ENCODE data around the gene NCF4. TPM values are rescaled to one million over a fixed set of nuclear protein-coding genes. Genes with fewer than 3 reads are reported as not detected.

NCF4 gene
- total RNA-seq, 1 donor from 2014 or later, result 6.8 TPM

DNA sequence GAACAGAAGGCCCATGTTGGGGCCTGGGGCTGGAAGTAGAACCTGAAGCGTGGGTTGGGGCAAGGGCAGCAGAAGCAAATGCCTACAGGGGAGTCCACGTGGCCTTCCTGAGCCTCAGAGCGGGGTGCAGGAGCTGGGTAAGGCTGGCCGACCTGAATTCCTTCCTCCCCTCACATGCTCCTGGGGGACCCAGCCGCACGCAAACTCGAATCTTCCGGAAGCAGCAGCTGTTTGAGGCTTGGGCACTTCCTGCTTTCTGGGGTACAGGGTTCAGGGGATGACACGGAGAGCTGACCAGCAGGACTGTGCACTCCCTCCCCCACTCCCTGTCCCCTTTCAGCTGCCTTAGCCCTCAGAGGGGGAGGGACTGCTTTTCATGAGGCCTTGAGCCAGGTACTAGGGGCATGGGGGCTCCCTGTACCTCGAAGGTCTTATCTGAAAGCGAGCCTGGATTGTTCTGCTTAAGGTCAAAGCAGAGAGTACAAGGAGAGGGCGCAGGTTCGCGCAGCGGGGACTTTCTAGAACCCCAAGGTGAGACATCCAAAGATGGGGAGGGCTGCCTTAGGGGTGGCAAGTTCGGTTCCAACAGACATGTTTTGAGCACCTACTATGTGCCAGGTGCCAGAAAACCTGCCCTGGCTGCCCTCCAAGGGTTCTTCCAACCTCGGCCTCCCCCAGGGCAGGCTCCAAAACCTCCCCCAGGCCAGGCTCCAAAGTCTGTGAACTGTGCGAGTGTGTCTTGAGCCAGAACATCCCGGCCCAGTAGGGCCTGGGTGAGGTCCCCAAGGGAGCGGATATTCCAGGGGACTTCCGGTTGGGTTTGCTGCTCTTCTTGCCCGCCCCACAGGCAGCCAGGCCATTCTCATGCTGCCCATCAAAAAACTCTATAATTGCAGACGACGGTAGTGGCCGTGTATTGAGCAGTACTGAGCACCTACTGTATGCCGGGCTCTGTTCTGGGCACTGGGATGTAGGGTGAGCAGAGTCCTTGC, 1.7 kb downstream of the NCF4 start:
- intact Hi-C loops (cut with micrococcal nuclease), result no loop called here
- peak; percentile 67 for ATAC-seq
- DNase-seq, result peak; percentile 51

DNA sequence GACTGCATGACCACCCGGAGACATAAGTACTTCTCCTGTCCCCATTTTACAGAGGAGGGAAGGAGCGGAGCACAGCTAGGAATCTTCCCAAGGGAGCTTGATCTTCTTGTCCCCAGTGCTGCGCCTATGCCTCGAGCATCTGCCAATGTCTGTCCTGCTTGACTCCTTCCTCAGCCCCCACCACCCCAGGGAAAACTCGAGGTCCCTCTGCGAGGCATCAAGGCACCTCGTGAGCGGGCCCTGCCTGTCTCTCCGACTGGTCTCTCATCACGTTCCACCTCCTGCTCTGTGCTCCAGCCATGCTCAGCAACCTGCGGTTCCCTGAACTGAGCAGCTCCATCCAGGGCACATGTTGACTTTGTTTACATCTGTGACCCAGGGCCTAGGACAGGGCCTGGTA, 2.5 kb downstream of the NCF4 start:
- intact Hi-C loops (cut with micrococcal nuclease), result no loop called here
- ATAC-seq (no peak), DNase-seq (no peak)

GRCh38 chr22:36863979-36864378, 3.2 kb downstream of the NCF4 start:
- ATAC-seq, result no peak
- intact Hi-C loops (cut with micrococcal nuclease), result no loop called here

GRCh38 chr22:36864454-36865215, 3.8 kb downstream of the NCF4 start:
- ATAC-seq (no peak), DNase-seq (no peak)
- intact Hi-C loops (cut with micrococcal nuclease), result no loop called here

More at GRCh38 chr22:36863979-36864378, 3.2 kb downstream of the NCF4 start:
- no peak for DNase-seq

- ATAC-seq (no peak), DNase-seq (no peak)
- intact Hi-C loops (cut with micrococcal nuclease), result no loop called here
Observed at GRCh38 chr22:36865346-36865745, 4.5 kb downstream of the NCF4 start.

- no peak for DNase-seq
- intact Hi-C loops (cut with micrococcal nuclease), result no loop called here
- ATAC-seq, result no peak
Observed at GRCh38 chr22:36867695-36868094, 6.9 kb downstream of the NCF4 start.

- DNase-seq, result no peak
- ATAC-seq, result no peak
- intact Hi-C loops (cut with micrococcal nuclease), result no loop called here
Observed at GRCh38 chr22:36868546-36869181, 7.9 kb downstream of the NCF4 start.

GRCh38 chr22:36870250-36870649, 9.4 kb downstream of the NCF4 start:
- no peak for DNase-seq
- intact Hi-C loops (cut with micrococcal nuclease), result no loop called here
- no peak for ATAC-seq

- ATAC-seq (no peak), DNase-seq (no peak)
- intact Hi-C loops (cut with micrococcal nuclease), result no loop called here
Observed at GRCh38 chr22:36871669-36872081, 10.9 kb downstream of the NCF4 start.

DNA sequence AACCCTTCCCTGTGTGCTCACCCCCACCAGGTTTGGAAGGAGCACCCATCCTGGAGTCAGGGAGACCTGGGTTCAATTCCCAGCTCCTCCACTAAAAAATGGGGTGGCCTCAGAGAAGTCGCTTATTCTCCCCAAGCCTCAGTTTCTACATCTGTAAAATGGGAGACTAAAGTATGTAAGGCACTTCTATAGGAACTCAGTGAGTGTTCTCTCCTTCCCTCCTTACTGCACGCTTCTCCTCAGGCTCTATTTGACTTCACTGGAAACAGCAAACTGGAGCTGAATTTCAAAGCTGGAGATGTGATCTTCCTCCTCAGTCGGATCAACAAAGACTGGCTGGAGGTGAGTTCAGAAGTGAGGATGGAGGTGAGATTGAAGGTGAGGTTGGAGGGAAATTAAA, 11.3 kb downstream of the NCF4 start:
- ATAC-seq (no peak), DNase-seq (no peak)
- intact Hi-C loops (cut with micrococcal nuclease), result no loop called here

GRCh38 chr22:36872866-36873498, 12.2 kb downstream of the NCF4 start:
- ATAC-seq (no peak), DNase-seq (no peak)
- intact Hi-C loops (cut with micrococcal nuclease), result no loop called here

DNA sequence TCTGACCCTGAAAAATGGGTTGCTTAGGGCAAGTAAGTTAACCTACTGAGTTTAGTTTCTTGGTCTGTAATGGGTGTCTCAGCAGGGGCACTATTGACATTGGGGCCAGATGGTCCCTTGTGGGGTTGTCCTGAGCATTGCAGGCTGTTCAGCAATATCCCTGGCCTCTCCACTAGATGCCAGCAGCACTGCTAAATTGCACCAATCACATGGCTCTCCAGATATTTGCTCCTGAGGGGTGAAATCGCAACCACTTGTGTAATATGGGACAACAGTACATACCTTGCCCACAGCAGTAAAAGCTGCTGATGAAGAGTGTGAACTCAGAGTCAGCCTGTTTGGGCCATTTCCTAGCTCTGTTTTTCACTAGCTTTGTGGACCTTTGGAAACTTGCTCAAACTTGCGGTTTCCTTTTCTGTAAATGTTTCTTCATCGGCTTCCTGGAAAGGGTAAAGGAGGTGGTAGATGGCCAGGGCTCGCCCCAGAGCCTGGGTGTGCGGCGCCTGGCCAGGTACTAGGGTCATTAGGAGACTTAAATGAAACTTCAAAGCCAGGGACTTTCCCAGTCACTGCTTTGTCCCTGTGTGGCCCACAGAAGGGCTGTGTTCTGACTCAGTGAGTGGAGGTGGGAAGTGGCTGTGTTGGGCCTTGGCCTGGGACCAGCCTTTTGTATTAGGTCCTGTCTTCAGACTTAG, 13.0 kb downstream of the NCF4 start:
- ATAC-seq, result peak; percentile 86
- intact Hi-C loops (cut with micrococcal nuclease), result no loop called here
- no peak for DNase-seq

DNA sequence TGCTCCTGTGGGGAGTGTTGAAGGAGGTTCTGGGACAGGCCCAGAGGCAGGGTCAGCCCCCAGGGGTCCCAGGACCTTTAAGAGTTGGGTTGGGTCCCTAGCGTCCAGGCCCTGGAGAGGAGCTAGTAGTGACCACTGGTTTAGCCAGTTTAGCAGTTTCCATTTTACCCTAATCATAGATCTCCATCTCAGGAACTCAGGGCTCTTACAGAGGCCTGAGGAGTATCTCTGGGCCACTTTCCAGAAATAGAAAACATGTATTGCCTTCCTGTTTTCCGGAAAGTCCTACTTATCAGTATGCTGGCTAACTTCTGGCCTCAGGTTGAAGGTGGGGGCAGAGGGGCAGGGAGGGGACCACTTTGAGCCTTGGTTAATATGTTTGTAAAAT, 13.5 kb downstream of the NCF4 start:
- no peak for DNase-seq
- intact Hi-C loops (cut with micrococcal nuclease), result no loop called here
- ATAC-seq, result no peak

- DNase-seq (no peak), ATAC-seq (no peak)
- intact Hi-C loops (cut with micrococcal nuclease), result no loop called here
Observed at GRCh38 chr22:36874736-36875135, 13.9 kb downstream of the NCF4 start.

GRCh38 chr22:36875741-36876140, 14.9 kb downstream of the NCF4 start:
- intact Hi-C loops (cut with micrococcal nuclease), result no loop called here
- DNase-seq (no peak), ATAC-seq (no peak)

DNA sequence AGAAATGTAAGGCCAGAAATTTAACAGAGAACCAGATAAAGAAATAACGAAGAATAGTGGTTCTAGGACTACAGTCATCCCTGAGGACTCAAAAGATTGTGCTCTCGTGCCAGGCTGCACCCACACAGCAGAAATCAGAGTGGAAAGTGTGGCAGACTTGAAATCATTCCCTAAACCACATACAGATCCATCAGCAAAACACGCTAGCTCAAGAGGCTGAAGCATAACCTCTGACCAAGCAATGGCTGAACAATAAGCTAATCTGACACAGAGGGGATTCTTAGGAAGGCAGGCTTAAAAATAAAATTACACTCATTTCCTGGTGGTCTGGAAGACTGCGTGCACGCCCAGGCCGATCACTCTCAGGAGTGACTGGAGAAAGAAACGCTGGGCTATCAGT, 19.0 kb downstream of the NCF4 start:
- intact Hi-C loops (cut with micrococcal nuclease), result no loop called here
- DNase-seq, result no peak
- ATAC-seq, result no peak

DNA sequence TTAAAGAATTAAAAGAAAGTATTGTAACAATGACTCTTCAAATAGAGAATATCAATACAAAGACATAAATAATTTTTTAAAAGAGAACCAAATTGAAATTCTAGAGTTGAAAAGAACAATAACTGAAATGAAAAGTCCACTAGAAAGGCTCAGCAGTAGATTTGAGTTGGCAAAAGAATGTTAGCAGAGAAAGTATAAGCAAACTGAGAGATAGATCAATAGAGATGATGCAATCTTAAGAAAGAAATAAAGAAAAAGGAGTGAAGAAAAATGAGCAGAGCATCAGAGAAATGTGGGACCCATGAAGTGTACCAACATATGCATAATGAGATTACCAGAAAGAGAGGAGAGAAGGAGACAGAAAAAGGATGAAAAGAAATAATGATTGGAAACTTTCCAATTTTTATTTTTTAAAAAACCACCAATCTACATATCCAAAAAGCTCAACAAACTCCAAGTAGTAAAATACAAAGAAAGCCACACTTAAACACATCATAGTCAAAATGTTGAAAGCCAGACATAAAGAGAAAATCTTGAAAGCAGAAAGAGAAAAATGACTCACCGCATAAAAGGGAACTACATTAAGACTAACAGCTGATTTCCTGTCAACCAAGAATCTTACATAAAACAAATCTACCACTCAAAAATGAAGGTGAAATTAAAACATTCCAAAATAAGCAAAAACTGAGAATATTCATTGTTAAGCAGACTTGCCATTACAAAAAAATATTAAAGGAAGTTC, 20.9 kb downstream of the NCF4 start:
- ATAC-seq, result no peak
- intact Hi-C loops (cut with micrococcal nuclease), result no loop called here

More for the DNA sequence above, 20.9 kb downstream of the NCF4 start:
- no peak for DNase-seq
